HEK293 (cell line): ENCODE results near the gene SPATA21.

ENCODE experiments used
- GLI4 ChIP-seq: fragments of 450-650 bp; formaldehyde crosslinking; IDR thresholded peaks from 2 replicates; pipeline ENCODE4 v1.5.1; 2016; ENCODE audit warnings: missing biosample characterization, missing genetic modification characterization
- IKZF3 ChIP-seq: fragments of 450-650 bp; IDR thresholded peaks from 2 replicates; pipeline ENCODE4 v1.5.0; 2018; ENCODE audit warnings: missing biosample characterization, mild to moderate bottlenecking, missing genetic modification characterization, moderate library complexity
- KLF9 ChIP-seq: fragments of 450-650 bp; formaldehyde crosslinking; IDR thresholded peaks from 2 replicates; pipeline ENCODE4 v1.5.1; 2016; ENCODE audit warnings: missing biosample characterization, missing genetic modification characterization, low read depth
- TRIM28 ChIP-seq: IDR thresholded peaks from 2 replicates; pipeline ENCODE4 v1.6.1; 2011; ENCODE audit warnings: low read length, control low read depth, borderline replicate concordance
- WT1 ChIP-seq: fragments of 450-650 bp; formaldehyde crosslinking; IDR thresholded peaks from 2 replicates; pipeline ENCODE4 v1.5.1; 2016; ENCODE audit warnings: missing biosample characterization, missing genetic modification characterization
- ZBTB20 ChIP-seq: fragments of 450-650 bp; formaldehyde crosslinking; IDR thresholded peaks from 2 replicates; pipeline ENCODE4 v1.5.1; 2016; ENCODE audit warnings: missing biosample characterization, missing genetic modification characterization
- ZBTB21 ChIP-seq: fragments of 450-650 bp; formaldehyde crosslinking; IDR thresholded peaks from 2 replicates; pipeline ENCODE4 v1.5.1; 2017; ENCODE audit warnings: missing biosample characterization, missing genetic modification characterization
- ZIC2 ChIP-seq: fragments of 450-650 bp; formaldehyde crosslinking; IDR thresholded peaks from 2 replicates; pipeline ENCODE4 v1.5.1; 2016; ENCODE audit warnings: missing biosample characterization, missing genetic modification characterization
- ZNF133 ChIP-seq: fragments of 450-650 bp; formaldehyde crosslinking; IDR thresholded peaks from 2 replicates; pipeline ENCODE4 v1.5.1; 2016; ENCODE audit warnings: missing biosample characterization, missing genetic modification characterization
- ZNF140 ChIP-seq: fragments of 450-650 bp; formaldehyde crosslinking; IDR thresholded peaks from 2 replicates; pipeline ENCODE4 v1.5.1; 2016; ENCODE audit warnings: missing biosample characterization, missing genetic modification characterization
- ZNF16 ChIP-seq: fragments of 450-650 bp; formaldehyde crosslinking; IDR thresholded peaks from 2 replicates; pipeline ENCODE4 v1.5.1; 2016; ENCODE audit warnings: low read depth, missing biosample characterization, missing genetic modification characterization
- ZNF311 ChIP-seq: fragments of 450-650 bp; formaldehyde crosslinking; IDR thresholded peaks from 2 replicates; pipeline ENCODE4 v1.5.1; 2017; ENCODE audit warnings: missing biosample characterization, missing genetic modification characterization, borderline replicate concordance
- ZNF473 ChIP-seq: fragments of 450-650 bp; formaldehyde crosslinking; IDR thresholded peaks from 2 replicates; pipeline ENCODE4 v1.5.1; 2017; ENCODE audit warnings: missing biosample characterization, missing genetic modification characterization
- ZNF548 ChIP-seq: fragments of 450-650 bp; formaldehyde crosslinking; IDR thresholded peaks from 2 replicates; pipeline ENCODE4 v1.5.1; 2016; ENCODE audit warnings: missing biosample characterization, missing genetic modification characterization
- ZNF585B ChIP-seq: fragments of 450-650 bp; formaldehyde crosslinking; IDR thresholded peaks from 2 replicates; pipeline ENCODE4 v1.5.1; 2016; ENCODE audit warnings: missing biosample characterization, missing genetic modification characterization
- ZNF626 ChIP-seq: fragments of 450-650 bp; sonication (Bioruptor Pico); formaldehyde crosslinking; IDR thresholded peaks from 2 replicates; pipeline ENCODE4 v1.5.1; 2018; ENCODE audit warnings: missing biosample characterization, missing genetic modification characterization, inconsistent platforms
- ZNF677 ChIP-seq: fragments of 450-650 bp; IDR thresholded peaks from 2 replicates; pipeline ENCODE4 v1.5.0; 2018; ENCODE audit warnings: missing biosample characterization, mild to moderate bottlenecking, missing genetic modification characterization, moderate library complexity
- ZNF777 ChIP-seq: fragments of 450-650 bp; formaldehyde crosslinking; IDR thresholded peaks from 2 replicates; pipeline ENCODE4 v1.5.1; 2017; ENCODE audit warnings: missing biosample characterization, missing genetic modification characterization, borderline replicate concordance
- TF ChIP-seq, protein P1 (sequence below): fragments of 450-650 bp; formaldehyde crosslinking; IDR thresholded peaks from 2 replicates; pipeline ENCODE4 v1.5.1; 2017; ENCODE audit warnings: missing biosample characterization, missing genetic modification characterization
- TF ChIP-seq, protein P2 (sequence below): fragments of 450-650 bp; formaldehyde crosslinking; optimal IDR thresholded peaks from 2 replicates; pipeline ENCODE3; 2016; ENCODE audit warnings: missing biosample characterization, mild to moderate bottlenecking, missing genetic modification characterization
- TF ChIP-seq, protein P3 (sequence below): fragments of 450-650 bp; formaldehyde crosslinking; IDR thresholded peaks from 2 replicates; pipeline ENCODE4 v1.5.1; 2016; ENCODE audit warnings: missing biosample characterization, missing genetic modification characterization, low read depth
- TF ChIP-seq, protein P4 (sequence below): fragments of 450-650 bp; IDR thresholded peaks from 2 replicates; pipeline ENCODE4 v1.5.1; 2018; ENCODE audit warnings: missing biosample characterization, mild to moderate bottlenecking, missing genetic modification characterization
- TF ChIP-seq, protein P5 (sequence below): fragments of 450-650 bp; formaldehyde crosslinking; conservative IDR thresholded peaks from 2 replicates; pipeline ENCODE4 v1.5.1; 2016; ENCODE audit warnings: low read depth, missing biosample characterization, missing genetic modification characterization
- TF ChIP-seq, protein P6 (sequence below): fragments of 450-650 bp; formaldehyde crosslinking; IDR thresholded peaks from 2 replicates; pipeline ENCODE4 v1.5.1; 2016; ENCODE audit warnings: missing biosample characterization, missing genetic modification characterization
- TF ChIP-seq, protein P7 (sequence below): fragments of 450-650 bp; formaldehyde crosslinking; IDR thresholded peaks from 2 replicates; pipeline ENCODE4 v1.5.1; 2016; ENCODE audit warnings: missing biosample characterization, missing genetic modification characterization

SPATA21 gene

DNA sequence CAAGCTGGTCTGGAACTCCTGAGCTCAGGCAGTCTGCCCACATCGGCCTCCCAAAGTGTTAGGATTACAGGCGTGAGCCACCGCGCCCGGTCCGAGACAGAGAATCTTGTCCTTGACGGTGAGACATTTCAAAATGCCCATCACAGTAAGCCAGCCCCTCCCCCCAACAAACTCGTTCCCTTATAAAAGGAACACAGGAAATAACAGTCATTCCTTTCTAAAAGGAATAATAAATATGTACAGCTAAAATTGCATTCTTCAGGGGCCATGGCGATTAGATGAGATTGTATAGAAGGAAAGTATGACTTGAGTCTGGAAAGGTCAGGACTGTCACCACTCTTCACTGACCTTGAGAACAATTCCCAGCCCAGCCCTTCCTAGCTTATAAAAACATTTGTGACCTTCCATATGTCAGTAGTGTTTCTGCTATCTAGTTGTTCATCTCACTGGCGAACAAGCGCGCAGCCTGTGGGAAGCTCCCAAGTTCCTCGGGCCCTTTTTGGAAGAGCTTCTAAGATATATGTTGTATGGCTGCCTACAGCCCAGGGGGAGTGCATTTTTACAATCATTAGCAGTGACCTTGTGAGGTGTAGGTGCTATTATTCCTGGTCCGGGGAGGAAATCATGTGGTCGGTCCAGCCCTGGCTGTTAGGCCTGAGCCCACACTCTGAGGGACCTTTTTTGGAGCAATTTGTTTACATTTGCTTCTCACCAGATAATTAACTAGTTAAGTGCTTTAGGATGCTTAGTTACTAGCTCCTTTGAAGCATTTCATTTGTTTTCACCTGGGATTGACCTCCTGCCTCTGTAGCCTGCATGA is 61.5 kb downstream of the SPATA21 start (continued):
- TF ChIP-seq, protein P1, sequence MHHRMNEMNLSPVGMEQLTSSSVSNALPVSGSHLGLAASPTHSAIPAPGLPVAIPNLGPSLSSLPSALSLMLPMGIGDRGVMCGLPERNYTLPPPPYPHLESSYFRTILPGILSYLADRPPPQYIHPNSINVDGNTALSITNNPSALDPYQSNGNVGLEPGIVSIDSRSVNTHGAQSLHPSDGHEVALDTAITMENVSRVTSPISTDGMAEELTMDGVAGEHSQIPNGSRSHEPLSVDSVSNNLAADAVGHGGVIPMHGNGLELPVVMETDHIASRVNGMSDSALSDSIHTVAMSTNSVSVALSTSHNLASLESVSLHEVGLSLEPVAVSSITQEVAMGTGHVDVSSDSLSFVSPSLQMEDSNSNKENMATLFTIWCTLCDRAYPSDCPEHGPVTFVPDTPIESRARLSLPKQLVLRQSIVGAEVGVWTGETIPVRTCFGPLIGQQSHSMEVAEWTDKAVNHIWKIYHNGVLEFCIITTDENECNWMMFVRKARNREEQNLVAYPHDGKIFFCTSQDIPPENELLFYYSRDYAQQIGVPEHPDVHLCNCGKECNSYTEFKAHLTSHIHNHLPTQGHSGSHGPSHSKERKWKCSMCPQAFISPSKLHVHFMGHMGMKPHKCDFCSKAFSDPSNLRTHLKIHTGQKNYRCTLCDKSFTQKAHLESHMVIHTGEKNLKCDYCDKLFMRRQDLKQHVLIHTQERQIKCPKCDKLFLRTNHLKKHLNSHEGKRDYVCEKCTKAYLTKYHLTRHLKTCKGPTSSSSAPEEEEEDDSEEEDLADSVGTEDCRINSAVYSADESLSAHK (tag by site-specific recombination): no peak
- no peak for TF ChIP-seq ZNF133 (tag by site-specific recombination)
- peak; percentile 79 for TF ChIP-seq WT1
- TF ChIP-seq, protein P2, sequence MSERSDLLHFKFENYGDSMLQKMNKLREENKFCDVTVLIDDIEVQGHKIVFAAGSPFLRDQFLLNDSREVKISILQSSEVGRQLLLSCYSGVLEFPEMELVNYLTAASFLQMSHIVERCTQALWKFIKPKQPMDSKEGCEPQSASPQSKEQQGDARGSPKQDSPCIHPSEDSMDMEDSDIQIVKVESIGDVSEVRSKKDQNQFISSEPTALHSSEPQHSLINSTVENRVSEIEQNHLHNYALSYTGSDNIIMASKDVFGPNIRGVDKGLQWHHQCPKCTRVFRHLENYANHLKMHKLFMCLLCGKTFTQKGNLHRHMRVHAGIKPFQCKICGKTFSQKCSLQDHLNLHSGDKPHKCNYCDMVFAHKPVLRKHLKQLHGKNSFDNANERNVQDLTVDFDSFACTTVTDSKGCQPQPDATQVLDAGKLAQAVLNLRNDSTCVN (tag by site-specific recombination): no peak
- TF ChIP-seq, protein P3, sequence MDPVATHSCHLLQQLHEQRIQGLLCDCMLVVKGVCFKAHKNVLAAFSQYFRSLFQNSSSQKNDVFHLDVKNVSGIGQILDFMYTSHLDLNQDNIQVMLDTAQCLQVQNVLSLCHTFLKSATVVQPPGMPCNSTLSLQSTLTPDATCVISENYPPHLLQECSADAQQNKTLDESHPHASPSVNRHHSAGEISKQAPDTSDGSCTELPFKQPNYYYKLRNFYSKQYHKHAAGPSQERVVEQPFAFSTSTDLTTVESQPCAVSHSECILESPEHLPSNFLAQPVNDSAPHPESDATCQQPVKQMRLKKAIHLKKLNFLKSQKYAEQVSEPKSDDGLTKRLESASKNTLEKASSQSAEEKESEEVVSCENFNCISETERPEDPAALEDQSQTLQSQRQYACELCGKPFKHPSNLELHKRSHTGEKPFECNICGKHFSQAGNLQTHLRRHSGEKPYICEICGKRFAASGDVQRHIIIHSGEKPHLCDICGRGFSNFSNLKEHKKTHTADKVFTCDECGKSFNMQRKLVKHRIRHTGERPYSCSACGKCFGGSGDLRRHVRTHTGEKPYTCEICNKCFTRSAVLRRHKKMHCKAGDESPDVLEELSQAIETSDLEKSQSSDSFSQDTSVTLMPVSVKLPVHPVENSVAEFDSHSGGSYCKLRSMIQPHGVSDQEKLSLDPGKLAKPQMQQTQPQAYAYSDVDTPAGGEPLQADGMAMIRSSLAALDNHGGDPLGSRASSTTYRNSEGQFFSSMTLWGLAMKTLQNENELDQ (tag by site-specific recombination): no peak
- TF ChIP-seq, protein P4, sequence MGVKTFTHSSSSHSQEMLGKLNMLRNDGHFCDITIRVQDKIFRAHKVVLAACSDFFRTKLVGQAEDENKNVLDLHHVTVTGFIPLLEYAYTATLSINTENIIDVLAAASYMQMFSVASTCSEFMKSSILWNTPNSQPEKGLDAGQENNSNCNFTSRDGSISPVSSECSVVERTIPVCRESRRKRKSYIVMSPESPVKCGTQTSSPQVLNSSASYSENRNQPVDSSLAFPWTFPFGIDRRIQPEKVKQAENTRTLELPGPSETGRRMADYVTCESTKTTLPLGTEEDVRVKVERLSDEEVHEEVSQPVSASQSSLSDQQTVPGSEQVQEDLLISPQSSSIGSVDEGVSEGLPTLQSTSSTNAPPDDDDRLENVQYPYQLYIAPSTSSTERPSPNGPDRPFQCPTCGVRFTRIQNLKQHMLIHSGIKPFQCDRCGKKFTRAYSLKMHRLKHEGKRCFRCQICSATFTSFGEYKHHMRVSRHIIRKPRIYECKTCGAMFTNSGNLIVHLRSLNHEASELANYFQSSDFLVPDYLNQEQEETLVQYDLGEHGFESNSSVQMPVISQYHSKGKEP (tag by site-specific recombination): peak; percentile 49; the same call in 1 of the 2 replicates
- no peak for TF ChIP-seq ZNF16
- no peak for TF ChIP-seq ZNF677 (tag by site-specific recombination)
- TF ChIP-seq ZNF777 (tag by site-specific recombination): no peak
- TF ChIP-seq GLI4 (tag by site-specific recombination): no peak
- TF ChIP-seq TRIM28: peak; percentile 85; the same call in 1 of the 2 replicates
- TF ChIP-seq ZNF311 (tag by site-specific recombination): no peak
- TF ChIP-seq, protein P5, sequence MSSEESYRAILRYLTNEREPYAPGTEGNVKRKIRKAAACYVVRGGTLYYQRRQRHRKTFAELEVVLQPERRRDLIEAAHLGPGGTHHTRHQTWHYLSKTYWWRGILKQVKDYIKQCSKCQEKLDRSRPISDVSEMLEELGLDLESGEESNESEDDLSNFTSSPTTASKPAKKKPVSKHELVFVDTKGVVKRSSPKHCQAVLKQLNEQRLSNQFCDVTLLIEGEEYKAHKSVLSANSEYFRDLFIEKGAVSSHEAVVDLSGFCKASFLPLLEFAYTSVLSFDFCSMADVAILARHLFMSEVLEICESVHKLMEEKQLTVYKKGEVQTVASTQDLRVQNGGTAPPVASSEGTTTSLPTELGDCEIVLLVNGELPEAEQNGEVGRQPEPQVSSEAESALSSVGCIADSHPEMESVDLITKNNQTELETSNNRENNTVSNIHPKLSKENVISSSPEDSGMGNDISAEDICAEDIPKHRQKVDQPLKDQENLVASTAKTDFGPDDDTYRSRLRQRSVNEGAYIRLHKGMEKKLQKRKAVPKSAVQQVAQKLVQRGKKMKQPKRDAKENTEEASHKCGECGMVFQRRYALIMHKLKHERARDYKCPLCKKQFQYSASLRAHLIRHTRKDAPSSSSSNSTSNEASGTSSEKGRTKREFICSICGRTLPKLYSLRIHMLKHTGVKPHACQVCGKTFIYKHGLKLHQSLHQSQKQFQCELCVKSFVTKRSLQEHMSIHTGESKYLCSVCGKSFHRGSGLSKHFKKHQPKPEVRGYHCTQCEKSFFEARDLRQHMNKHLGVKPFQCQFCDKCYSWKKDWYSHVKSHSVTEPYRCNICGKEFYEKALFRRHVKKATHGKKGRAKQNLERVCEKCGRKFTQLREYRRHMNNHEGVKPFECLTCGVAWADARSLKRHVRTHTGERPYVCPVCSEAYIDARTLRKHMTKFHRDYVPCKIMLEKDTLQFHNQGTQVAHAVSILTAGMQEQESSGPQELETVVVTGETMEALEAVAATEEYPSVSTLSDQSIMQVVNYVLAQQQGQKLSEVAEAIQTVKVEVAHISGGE (tag by site-specific recombination): no peak
- TF ChIP-seq ZNF140 (tag by site-specific recombination): no peak
- no peak for TF ChIP-seq KLF9 (tag by site-specific recombination)
- TF ChIP-seq IKZF3 (tag by site-specific recombination): no peak
- TF ChIP-seq, protein P6, sequence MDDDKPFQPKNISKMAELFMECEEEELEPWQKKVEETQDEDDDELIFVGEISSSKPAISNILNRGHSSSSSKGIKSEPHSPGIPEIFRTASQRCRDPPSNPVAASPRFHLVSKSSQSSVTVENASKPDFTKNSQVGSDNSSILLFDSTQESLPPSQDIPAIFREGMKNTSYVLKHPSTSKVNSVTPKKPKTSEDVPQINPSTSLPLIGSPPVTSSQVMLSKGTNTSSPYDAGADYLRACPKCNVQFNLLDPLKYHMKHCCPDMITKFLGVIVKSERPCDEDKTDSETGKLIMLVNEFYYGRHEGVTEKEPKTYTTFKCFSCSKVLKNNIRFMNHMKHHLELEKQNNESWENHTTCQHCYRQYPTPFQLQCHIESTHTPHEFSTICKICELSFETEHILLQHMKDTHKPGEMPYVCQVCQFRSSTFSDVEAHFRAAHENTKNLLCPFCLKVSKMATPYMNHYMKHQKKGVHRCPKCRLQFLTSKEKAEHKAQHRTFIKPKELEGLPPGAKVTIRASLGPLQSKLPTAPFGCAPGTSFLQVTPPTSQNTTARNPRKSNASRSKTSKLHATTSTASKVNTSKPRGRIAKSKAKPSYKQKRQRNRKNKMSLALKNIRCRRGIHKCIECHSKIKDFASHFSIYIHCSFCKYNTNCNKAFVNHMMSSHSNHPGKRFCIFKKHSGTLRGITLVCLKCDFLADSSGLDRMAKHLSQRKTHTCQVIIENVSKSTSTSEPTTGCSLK (tag by site-specific recombination): no peak
- TF ChIP-seq ZNF548: no peak
- no peak for TF ChIP-seq ZBTB20 (tag by site-specific recombination)
- no peak for TF ChIP-seq ZNF473 (tag by site-specific recombination)
- no peak for TF ChIP-seq ZBTB21
- TF ChIP-seq, protein P7, sequence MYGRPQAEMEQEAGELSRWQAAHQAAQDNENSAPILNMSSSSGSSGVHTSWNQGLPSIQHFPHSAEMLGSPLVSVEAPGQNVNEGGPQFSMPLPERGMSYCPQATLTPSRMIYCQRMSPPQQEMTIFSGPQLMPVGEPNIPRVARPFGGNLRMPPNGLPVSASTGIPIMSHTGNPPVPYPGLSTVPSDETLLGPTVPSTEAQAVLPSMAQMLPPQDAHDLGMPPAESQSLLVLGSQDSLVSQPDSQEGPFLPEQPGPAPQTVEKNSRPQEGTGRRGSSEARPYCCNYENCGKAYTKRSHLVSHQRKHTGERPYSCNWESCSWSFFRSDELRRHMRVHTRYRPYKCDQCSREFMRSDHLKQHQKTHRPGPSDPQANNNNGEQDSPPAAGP (tag by site-specific recombination): no peak
- no peak for TF ChIP-seq ZNF585B (tag by site-specific recombination)
- peak; percentile 24; the same call in 1 of the 2 replicates for TF ChIP-seq ZIC2 (tag by site-specific recombination)
- TF ChIP-seq ZNF626 (tag by site-specific recombination): no peak
